ENCODE results near the gene ASPN.

DNA sequence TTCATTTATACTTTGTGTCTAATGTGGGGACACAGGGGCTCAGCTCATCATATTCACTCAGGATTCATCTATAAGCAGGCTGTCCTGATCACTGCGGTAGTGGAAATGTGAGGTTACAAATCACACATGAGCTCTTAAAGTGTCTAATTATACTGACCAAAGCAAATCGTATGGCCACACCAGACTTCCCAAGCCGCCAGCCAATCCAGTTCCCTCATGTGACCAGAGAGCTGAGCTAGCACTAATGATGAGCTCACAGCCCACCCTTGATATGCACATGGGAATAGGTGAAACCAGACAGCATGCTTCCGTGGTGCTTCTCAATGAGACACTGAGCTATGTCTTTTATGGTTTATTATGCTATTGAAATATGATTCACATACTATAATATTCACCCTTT, 35.9 kb upstream of the ASPN start:
- TF ChIP-seq, protein P1, sequence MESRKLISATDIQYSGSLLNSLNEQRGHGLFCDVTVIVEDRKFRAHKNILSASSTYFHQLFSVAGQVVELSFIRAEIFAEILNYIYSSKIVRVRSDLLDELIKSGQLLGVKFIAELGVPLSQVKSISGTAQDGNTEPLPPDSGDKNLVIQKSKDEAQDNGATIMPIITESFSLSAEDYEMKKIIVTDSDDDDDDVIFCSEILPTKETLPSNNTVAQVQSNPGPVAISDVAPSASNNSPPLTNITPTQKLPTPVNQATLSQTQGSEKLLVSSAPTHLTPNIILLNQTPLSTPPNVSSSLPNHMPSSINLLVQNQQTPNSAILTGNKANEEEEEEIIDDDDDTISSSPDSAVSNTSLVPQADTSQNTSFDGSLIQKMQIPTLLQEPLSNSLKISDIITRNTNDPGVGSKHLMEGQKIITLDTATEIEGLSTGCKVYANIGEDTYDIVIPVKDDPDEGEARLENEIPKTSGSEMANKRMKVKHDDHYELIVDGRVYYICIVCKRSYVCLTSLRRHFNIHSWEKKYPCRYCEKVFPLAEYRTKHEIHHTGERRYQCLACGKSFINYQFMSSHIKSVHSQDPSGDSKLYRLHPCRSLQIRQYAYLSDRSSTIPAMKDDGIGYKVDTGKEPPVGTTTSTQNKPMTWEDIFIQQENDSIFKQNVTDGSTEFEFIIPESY (IDR thresholded peaks at IDR 0.05) = no peak
- TF ChIP-seq, protein P2, sequence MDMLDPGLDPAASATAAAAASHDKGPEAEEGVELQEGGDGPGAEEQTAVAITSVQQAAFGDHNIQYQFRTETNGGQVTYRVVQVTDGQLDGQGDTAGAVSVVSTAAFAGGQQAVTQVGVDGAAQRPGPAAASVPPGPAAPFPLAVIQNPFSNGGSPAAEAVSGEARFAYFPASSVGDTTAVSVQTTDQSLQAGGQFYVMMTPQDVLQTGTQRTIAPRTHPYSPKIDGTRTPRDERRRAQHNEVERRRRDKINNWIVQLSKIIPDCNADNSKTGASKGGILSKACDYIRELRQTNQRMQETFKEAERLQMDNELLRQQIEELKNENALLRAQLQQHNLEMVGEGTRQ (IDR thresholded peaks at IDR 0.05; ENCODE audit: borderline replicate concordance, low read depth, low read length) = no peak
- TF ChIP-seq SPI1 (IDR thresholded peaks at IDR 0.05; ENCODE audit: borderline replicate concordance, insufficient read depth, low read depth, low read length) (no peak), SIN3A (IDR thresholded peaks at IDR 0.05; ENCODE audit: low read depth, low read length) (no peak), CREB1 (IDR thresholded peaks at IDR 0.05; ENCODE audit: low read depth) (no peak), MAX (IDR thresholded peaks at IDR 0.05; ENCODE audit: low read depth, low read length) (no peak), CTCF (IDR thresholded peaks at IDR 0.05 in 2 of 3, conservative IDR thresholded peaks at IDR 0.05 in 1 of 3; ENCODE audit: control insufficient read depth in 2 of 3, extremely low read depth in 1 of 3, insufficient read depth in 1 of 3, low read depth in 3 of 3, low read length in 3 of 3) (no peak), EZH2 (IDR thresholded peaks at IDR 0.05; ENCODE audit: borderline replicate concordance, control insufficient read depth, low read depth, low read length) (no peak), TBL1XR1 (IDR thresholded peaks at IDR 0.05; ENCODE audit: low read depth, low read length) (no peak), ZZZ3 (IDR thresholded peaks at IDR 0.05; ENCODE audit: control insufficient read depth, insufficient read length, low read depth) (no peak), USF1 (IDR thresholded peaks at IDR 0.05; ENCODE audit: borderline replicate concordance, extremely low read length, insufficient read depth, low read depth, low read length) (no peak)

Data from GM12878 (cell line).